ENCODE measurements around the gene ABCD4.

The ABCD4 gene

DNA sequence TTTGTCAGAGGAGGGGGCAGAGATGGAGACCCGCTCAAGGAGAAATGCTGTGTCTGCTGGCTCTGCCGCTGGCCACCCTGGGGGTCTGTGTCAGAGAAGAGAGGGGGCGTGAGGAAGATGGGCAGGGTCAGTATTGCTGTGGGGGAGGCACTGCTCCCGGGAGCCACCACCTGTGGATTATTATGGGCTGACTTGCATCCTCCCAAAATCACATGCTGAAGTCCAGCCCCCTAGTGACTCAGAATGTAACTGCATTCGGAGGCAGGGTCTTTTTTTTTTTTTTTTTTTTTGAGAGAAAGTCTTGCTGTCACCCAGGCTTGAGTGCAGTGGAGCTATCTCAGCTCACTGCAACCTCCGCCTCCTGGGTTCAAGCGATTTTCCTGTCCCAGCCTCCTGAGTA is 12.3 kb downstream of the ABCD4 start:
- no peaks in the 10 kb centered on the region for H3K79me2 ChIP-seq (ENCODE audit: low read length)
- H3F3A ChIP-seq (ENCODE audit: insufficient read depth, low read length), result no peaks in the 10 kb centered on the region
- H3K9ac ChIP-seq (ENCODE audit: low read length), result no peak overlapping the region
- H3K4me2 ChIP-seq (ENCODE audit: low read depth, low read length), result no peak overlapping the region
- no peaks in the 10 kb centered on the region for H3K9me3 ChIP-seq (replicated peaks; ENCODE audit: insufficient read depth, low read length)
- H3K9me2 ChIP-seq (replicated peaks; ENCODE audit: insufficient read depth, low read length), result no peaks in the 10 kb centered on the region
- DNase-seq, result peak; percentile 9
- H3K27me3 ChIP-seq (replicated peaks; ENCODE audit: insufficient read depth, low read length), result no peaks in the 10 kb centered on the region
- H3K4me1 ChIP-seq (ENCODE audit: low read length), result no peaks in the 10 kb centered on the region
- H2AFZ ChIP-seq (ENCODE audit: low read length), result no peak overlapping the region
- TF ChIP-seq EZH2 (optimal IDR thresholded peaks at IDR 0.05; ENCODE audit: low read depth, low read length) (no peak), EZH2phosphoT487 (IDR thresholded peaks at IDR 0.05; ENCODE audit: low read length) (no peak), CTCF (IDR thresholded peaks at IDR 0.05; ENCODE audit: low read length) (peak; percentile 25; the same call in 1 of the 2 replicates)
- H3K36me3 ChIP-seq (replicated peaks; ENCODE audit: insufficient read depth, low read length), result no peaks in the 10 kb centered on the region
- H3K27ac ChIP-seq (ENCODE audit: low read length), result no peak overlapping the region
- no peak overlapping the region for H3K4me3 ChIP-seq (ENCODE audit: low read length)
- H4K20me1 ChIP-seq (ENCODE audit: insufficient read depth, low read length), result no peaks in the 10 kb centered on the region

DNA sequence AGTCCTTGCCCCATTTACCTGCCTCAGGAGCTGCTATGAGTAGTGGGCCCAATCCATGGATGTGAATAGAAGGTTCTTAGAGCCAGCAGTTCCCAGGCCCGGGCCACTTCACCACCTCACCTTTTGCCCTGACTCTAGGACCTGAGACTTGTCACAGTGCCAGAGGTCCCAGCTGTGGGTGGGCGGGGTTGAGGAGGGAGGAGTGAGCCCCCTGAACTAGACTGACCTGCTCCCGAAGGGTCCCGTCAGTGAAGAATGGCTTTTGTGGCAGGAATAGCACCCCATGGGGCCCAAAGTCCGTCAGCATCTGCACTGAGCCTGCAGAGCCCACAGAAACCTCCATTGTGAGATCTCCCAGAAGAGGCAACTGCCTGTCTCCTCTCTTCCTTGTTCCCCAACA is 12.9 kb downstream of the ABCD4 start:
- Histone ChIP-seq H3K9ac (ENCODE audit: low read length) (no peak overlapping the region), H3K4me2 (ENCODE audit: low read depth, low read length) (no peak overlapping the region), H2AFZ (ENCODE audit: low read length) (no peak overlapping the region), H3K27ac (ENCODE audit: low read length) (no peak overlapping the region), H3K9me3 (replicated peaks; ENCODE audit: insufficient read depth, low read length) (no peaks in the 10 kb centered on the region), H3K79me2 (ENCODE audit: low read length) (no peaks in the 10 kb centered on the region), H3K9me2 (replicated peaks; ENCODE audit: insufficient read depth, low read length) (no peaks in the 10 kb centered on the region), H3K4me1 (ENCODE audit: low read length) (no peaks in the 10 kb centered on the region), H4K20me1 (ENCODE audit: insufficient read depth, low read length) (no peaks in the 10 kb centered on the region), H3F3A (ENCODE audit: insufficient read depth, low read length) (no peaks in the 10 kb centered on the region), H3K27me3 (replicated peaks; ENCODE audit: insufficient read depth, low read length) (no peaks in the 10 kb centered on the region), H3K36me3 (replicated peaks; ENCODE audit: insufficient read depth, low read length) (no peaks in the 10 kb centered on the region), H3K4me3 (ENCODE audit: low read length) (no peak overlapping the region)
- TF ChIP-seq EZH2phosphoT487 (IDR thresholded peaks at IDR 0.05; ENCODE audit: low read length) (no peak), CTCF (IDR thresholded peaks at IDR 0.05; ENCODE audit: low read length) (no peak), EZH2 (optimal IDR thresholded peaks at IDR 0.05; ENCODE audit: low read depth, low read length) (no peak)
- no peak for DNase-seq

- H3K4me1 ChIP-seq (ENCODE audit: low read length), result no peaks in the 10 kb centered on the region
- H3K27ac ChIP-seq (ENCODE audit: low read length), result no peak overlapping the region
- H4K20me1 ChIP-seq (ENCODE audit: insufficient read depth, low read length), result no peaks in the 10 kb centered on the region
- H3K9ac ChIP-seq (ENCODE audit: low read length), result no peak overlapping the region
- no peaks in the 10 kb centered on the region for H3K27me3 ChIP-seq (replicated peaks; ENCODE audit: insufficient read depth, low read length)
- TF ChIP-seq EZH2 (optimal IDR thresholded peaks at IDR 0.05; ENCODE audit: low read depth, low read length) (no peak), CTCF (IDR thresholded peaks at IDR 0.05; ENCODE audit: low read length) (no peak)
- DNase-seq, result no peak
- no peak overlapping the region for H3K4me2 ChIP-seq (ENCODE audit: low read depth, low read length)
- no peaks in the 10 kb centered on the region for H3F3A ChIP-seq (ENCODE audit: insufficient read depth, low read length)
- H3K79me2 ChIP-seq (ENCODE audit: low read length), result no peaks in the 10 kb centered on the region
- H3K9me3 ChIP-seq (replicated peaks; ENCODE audit: insufficient read depth, low read length), result no peaks in the 10 kb centered on the region
- no peaks in the 10 kb centered on the region for H3K36me3 ChIP-seq (replicated peaks; ENCODE audit: insufficient read depth, low read length)
- H3K9me2 ChIP-seq (replicated peaks; ENCODE audit: insufficient read depth, low read length), result no peaks in the 10 kb centered on the region
- H3K4me3 ChIP-seq (ENCODE audit: low read length), result no peak overlapping the region
- no peak overlapping the region for H2AFZ ChIP-seq (ENCODE audit: low read length)
These were observed 16.0 kb downstream of the ABCD4 start for GRCh38 chr14:74286736-74287135.
